Measurements from ENCODE around the gene ADAMTS12.

Gene ADAMTS12

GRCh38 chr5:33490071-33490665 lies 401.6 kb downstream of the ADAMTS12 start:
- FAIRE-seq (no peak), DNase-seq (ENCODE audit: insufficient read length, low spot score) (no peak)
- TF ChIP-seq TAF1 (IDR thresholded peaks at IDR 0.05; ENCODE audit: low read depth, low read length), result no peak
- TF ChIP-seq POU2F2 (IDR thresholded peaks at IDR 0.05; ENCODE audit: low read depth, low read length), result no peak
- no peak for TF ChIP-seq SPI1 (IDR thresholded peaks at IDR 0.05; ENCODE audit: low read depth, low read length)
- TF ChIP-seq POLR2A (IDR thresholded peaks at IDR 0.05; ENCODE audit: low read depth, low read length), result no peak

GRCh38 chr5:33489481-33490067 lies 402.2 kb downstream of the ADAMTS12 start:
- FAIRE-seq (no peak), DNase-seq (ENCODE audit: insufficient read length, low spot score) (no peak)
- TF ChIP-seq SPI1 (IDR thresholded peaks at IDR 0.05; ENCODE audit: low read depth, low read length) (no peak), POLR2AphosphoS5 (IDR thresholded peaks at IDR 0.05; ENCODE audit: low read depth, low read length) (no peak), POU2F2 (IDR thresholded peaks at IDR 0.05; ENCODE audit: low read depth, low read length) (no peak), POLR2A (IDR thresholded peaks at IDR 0.05; ENCODE audit: low read depth, low read length) (no peak), TAF1 (IDR thresholded peaks at IDR 0.05; ENCODE audit: low read depth, low read length) (no peak), PAX5 (IDR thresholded peaks at IDR 0.05; ENCODE audit: insufficient read depth, low read length, severe bottlenecking) (no peak)

DNA sequence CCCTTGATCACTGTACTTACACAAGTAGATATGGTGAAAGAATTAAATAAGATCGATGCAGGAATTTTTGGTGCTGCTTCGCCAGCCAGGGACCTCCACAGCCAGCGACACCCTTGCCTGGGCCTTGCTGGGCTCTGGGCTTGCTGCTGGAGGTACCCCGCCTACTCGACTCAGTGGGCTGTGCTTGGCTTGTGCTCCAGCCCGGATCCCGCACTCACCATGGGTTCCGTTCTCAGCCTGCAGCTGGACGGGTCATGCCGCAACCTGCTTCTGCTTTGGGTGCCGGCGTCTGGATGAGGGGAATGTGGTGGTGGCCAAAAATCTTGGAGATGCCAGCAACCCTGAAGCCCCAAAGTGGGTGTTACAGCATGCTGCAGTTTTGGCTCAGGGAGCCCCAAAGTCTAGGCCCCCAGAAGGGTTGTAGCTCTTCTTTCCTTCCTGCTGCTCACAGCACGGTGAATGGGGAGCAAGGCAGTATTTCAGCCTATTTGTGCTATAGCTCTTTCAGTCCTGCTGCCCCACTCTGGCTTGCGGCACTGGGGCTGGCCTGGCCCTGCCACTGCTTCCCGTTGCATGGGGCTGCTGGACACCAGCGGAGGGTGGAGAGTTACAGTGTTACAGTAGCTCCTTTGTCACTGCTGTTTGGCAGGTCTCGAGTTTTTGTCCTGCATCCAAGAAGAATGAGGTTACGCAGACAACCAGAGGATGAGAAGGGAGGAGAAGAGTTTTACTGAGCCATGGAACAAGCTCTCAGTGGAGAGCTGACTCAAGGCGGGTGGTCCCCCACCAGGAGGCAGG lies 403.0 kb downstream of the ADAMTS12 start:
- no peak for FAIRE-seq
- TF ChIP-seq POLR2AphosphoS5 (IDR thresholded peaks at IDR 0.05; ENCODE audit: low read depth, low read length) (no peak), PAX5 (IDR thresholded peaks at IDR 0.05; ENCODE audit: insufficient read depth, low read length, severe bottlenecking) (no peak), TAF1 (IDR thresholded peaks at IDR 0.05; ENCODE audit: low read depth, low read length) (no peak), SPI1 (IDR thresholded peaks at IDR 0.05; ENCODE audit: low read depth, low read length) (no peak), POU2F2 (IDR thresholded peaks at IDR 0.05; ENCODE audit: low read depth, low read length) (no peak), POLR2A (IDR thresholded peaks at IDR 0.05; ENCODE audit: low read depth, low read length) (no peak)

GRCh38 chr5:33487236-33487635 lies 404.6 kb downstream of the ADAMTS12 start:
- no peak for TF ChIP-seq POU2F2 (IDR thresholded peaks at IDR 0.05; ENCODE audit: low read depth, low read length)
- no peak for TF ChIP-seq POLR2A (IDR thresholded peaks at IDR 0.05; ENCODE audit: low read depth, low read length)
- FAIRE-seq, result no peak
- no peak for DNase-seq (ENCODE audit: insufficient read length, low spot score)

More for the DNA sequence above, 403.0 kb downstream of the ADAMTS12 start:
- no peak for DNase-seq (ENCODE audit: insufficient read length, low spot score)

DNA sequence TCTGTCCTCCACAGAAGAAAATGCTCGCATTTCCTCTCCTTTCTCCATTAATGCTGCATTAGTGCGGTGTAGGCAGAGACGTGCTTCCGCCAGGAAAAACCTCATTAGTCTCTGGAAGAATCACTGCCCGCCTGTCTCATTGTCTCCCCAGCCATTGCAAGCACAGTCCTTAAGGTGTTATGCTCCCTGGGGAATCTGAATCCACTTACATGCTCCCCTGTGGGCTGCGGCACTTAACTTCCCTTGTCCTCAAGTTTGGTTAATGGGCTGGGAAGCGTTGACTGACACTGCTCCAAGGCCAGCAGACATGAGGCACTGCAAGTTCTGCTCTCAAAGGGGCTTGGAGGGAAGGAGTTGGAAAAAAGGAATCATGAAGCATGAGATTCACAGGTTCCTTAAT lies 409.5 kb downstream of the ADAMTS12 start:
- no peak for FAIRE-seq
- TF ChIP-seq POU2F2 (IDR thresholded peaks at IDR 0.05; ENCODE audit: low read depth, low read length), result no peak
- no peak for TF ChIP-seq TAF1 (IDR thresholded peaks at IDR 0.05; ENCODE audit: low read depth, low read length)
- DNase-seq (ENCODE audit: insufficient read length, low spot score), result no peak

DNA sequence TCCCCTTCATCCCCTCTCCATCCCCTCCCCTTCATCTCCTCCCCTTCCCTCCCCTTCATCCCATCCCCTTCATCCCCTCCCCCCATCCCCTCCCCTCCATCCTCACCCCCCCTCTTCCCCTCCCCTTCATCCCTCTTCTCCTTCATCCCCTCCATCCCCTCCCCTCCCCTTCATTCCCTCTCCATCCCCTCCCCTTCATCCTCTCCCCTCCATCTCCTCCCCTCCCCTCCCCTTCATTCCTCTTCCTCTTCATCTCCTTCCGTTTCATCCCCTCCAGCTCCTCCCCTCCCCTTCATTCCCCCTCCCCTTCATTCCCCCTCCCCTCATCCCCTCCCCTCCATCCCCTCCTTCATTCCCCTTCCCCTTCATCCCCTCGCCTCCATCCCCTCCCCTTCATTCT lies 410.9 kb downstream of the ADAMTS12 start:
- DNase-seq (ENCODE audit: insufficient read length, low spot score) (no peak), FAIRE-seq (no peak)
- TF ChIP-seq TAF1 (IDR thresholded peaks at IDR 0.05; ENCODE audit: low read depth, low read length) (no peak), SPI1 (IDR thresholded peaks at IDR 0.05; ENCODE audit: low read depth, low read length) (no peak), POLR2AphosphoS5 (IDR thresholded peaks at IDR 0.05; ENCODE audit: low read depth, low read length) (no peak), POLR2A (IDR thresholded peaks at IDR 0.05; ENCODE audit: low read depth, low read length) (no peak), POU2F2 (IDR thresholded peaks at IDR 0.05; ENCODE audit: low read depth, low read length) (no peak)

- FAIRE-seq, result no peak
- no peak for DNase-seq (ENCODE audit: insufficient read length, low spot score)
- TF ChIP-seq POU2F2 (IDR thresholded peaks at IDR 0.05; ENCODE audit: low read depth, low read length), result no peak
- no peak for TF ChIP-seq POLR2AphosphoS5 (IDR thresholded peaks at IDR 0.05; ENCODE audit: low read depth, low read length)
- no peak for TF ChIP-seq TAF1 (IDR thresholded peaks at IDR 0.05; ENCODE audit: low read depth, low read length)
- TF ChIP-seq SPI1 (IDR thresholded peaks at IDR 0.05; ENCODE audit: low read depth, low read length), result no peak
- no peak for TF ChIP-seq POLR2A (IDR thresholded peaks at IDR 0.05; ENCODE audit: low read depth, low read length)
- no peak for TF ChIP-seq PAX5 (IDR thresholded peaks at IDR 0.05; ENCODE audit: insufficient read depth, low read length, severe bottlenecking)
Measured at GRCh38 chr5:33479311-33479710, 412.5 kb downstream of the ADAMTS12 start.

DNA sequence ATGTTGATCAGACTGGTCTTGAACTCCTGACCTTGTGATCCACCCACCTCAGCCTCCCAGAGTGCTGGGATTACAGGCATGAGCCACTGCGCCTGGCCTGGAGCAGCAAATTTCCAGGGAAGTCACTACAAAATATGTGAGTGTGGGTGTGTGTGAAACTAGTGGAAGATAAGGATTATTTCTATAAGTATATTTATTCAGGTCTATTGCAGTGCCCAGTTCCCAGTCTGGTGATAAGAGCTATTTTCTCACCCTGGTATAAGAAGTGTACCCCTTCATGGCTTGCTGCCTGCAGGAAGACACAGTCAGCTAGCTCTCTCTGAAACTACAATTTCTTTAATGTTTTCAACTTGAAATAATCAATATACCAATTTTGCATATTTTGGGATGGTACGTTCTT lies 414.0 kb downstream of the ADAMTS12 start:
- TF ChIP-seq POU2F2 (IDR thresholded peaks at IDR 0.05; ENCODE audit: low read depth, low read length), result no peak
- TF ChIP-seq SPI1 (IDR thresholded peaks at IDR 0.05; ENCODE audit: low read depth, low read length), result no peak
- no peak for TF ChIP-seq TAF1 (IDR thresholded peaks at IDR 0.05; ENCODE audit: low read depth, low read length)
- no peak for TF ChIP-seq POLR2AphosphoS5 (IDR thresholded peaks at IDR 0.05; ENCODE audit: low read depth, low read length)
- no peak for TF ChIP-seq POLR2A (IDR thresholded peaks at IDR 0.05; ENCODE audit: low read depth, low read length)
- TF ChIP-seq PAX5 (IDR thresholded peaks at IDR 0.05; ENCODE audit: insufficient read depth, low read length, severe bottlenecking), result no peak
- DNase-seq (ENCODE audit: insufficient read length, low spot score) (no peak), FAIRE-seq (no peak)

- DNase-seq (ENCODE audit: insufficient read length, low spot score), result no peak
- TF ChIP-seq SPI1 (IDR thresholded peaks at IDR 0.05; ENCODE audit: low read depth, low read length) (no peak), TAF1 (IDR thresholded peaks at IDR 0.05; ENCODE audit: low read depth, low read length) (no peak), POLR2A (IDR thresholded peaks at IDR 0.05; ENCODE audit: low read depth, low read length) (no peak), PAX5 (IDR thresholded peaks at IDR 0.05; ENCODE audit: insufficient read depth, low read length, severe bottlenecking) (no peak), POLR2AphosphoS5 (IDR thresholded peaks at IDR 0.05; ENCODE audit: low read depth, low read length) (no peak), POU2F2 (IDR thresholded peaks at IDR 0.05; ENCODE audit: low read depth, low read length) (no peak)
- FAIRE-seq, result no peak
Measured at GRCh38 chr5:33476992-33477391, 414.8 kb downstream of the ADAMTS12 start.

DNA sequence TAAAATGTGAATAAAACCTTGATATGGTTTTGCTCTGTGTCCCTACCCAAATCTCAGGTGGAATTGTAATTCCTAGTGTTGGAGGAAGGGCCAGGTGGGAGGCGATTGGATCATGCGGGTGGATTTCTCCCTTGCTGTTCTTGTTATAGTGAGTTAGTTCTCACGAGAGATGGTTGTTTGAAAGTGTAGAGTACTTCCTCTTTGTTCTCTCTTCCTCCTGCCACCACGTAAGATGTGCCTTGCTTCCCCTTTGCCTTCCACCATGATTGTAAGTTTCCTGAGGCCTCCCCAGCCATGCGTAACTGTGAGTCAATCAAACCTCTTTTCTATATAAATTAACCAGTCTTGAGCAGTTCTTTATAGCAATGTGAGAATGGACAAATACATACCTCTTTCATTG lies 416.1 kb downstream of the ADAMTS12 start:
- FAIRE-seq (no peak), DNase-seq (ENCODE audit: insufficient read length, low spot score) (no peak)
- TF ChIP-seq POLR2A (IDR thresholded peaks at IDR 0.05; ENCODE audit: low read depth, low read length), result no peak
- no peak for TF ChIP-seq PAX5 (IDR thresholded peaks at IDR 0.05; ENCODE audit: insufficient read depth, low read length, severe bottlenecking)
- TF ChIP-seq POLR2AphosphoS5 (IDR thresholded peaks at IDR 0.05; ENCODE audit: low read depth, low read length), result no peak
- no peak for TF ChIP-seq SPI1 (IDR thresholded peaks at IDR 0.05; ENCODE audit: low read depth, low read length)
- no peak for TF ChIP-seq POU2F2 (IDR thresholded peaks at IDR 0.05; ENCODE audit: low read depth, low read length)
- no peak for TF ChIP-seq TAF1 (IDR thresholded peaks at IDR 0.05; ENCODE audit: low read depth, low read length)
